ENCODE data around the gene MBNL3. TPM values are rescaled to one million over a fixed set of nuclear protein-coding genes. Genes with fewer than 3 reads are reported as not detected.
"Not testable (repeated sequence)": the region's sequence is repeated elsewhere in the genome, so short reads cannot be mapped to it uniquely, and the experiment has no call there.

The MBNL3 gene
- total RNA-seq, 1 donor from 2014 or later = 31.1 TPM

DNA sequence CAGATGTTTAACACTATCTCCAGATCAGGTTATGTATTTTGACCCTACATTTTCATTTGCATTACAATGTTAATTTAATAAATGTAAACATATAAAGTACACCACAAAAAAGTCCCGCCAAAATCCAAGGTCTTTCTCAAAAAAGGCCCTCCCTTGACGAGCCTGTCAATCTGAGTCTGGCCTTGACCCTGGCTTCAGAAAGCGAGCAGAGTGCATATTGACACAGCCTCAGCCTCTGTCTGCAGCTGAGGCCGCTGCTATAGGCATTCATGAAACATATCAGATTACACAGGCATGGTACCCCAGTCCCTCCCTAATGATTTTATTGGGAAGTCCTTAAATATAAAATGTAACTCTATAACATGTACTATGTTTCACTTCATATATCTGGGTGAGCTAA, 6.2 kb downstream of the MBNL3 start:
- DNase-seq = no peak
- intact Hi-C loops (cut with DNase I) = no loop called here
- no peak for ATAC-seq (ENCODE audit: poor library complexity)

DNA sequence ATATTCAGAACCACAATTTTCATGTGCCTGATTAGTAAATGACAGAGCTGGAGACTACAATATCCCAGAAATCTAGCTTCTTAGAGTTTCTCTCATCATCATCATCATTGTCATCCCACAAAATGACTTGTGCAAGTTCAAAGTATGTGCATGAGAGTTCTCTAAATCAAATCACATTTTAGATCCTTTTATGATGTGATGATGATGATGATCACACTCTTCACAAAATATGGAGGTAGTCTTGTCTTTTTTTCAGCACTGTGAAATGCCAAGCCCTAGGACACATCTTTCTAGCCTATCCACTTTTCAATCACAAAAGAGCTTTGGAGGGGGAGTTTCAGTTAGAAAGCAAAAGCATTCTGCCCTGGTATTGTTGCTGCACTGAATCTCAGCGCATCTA, 7.4 kb downstream of the MBNL3 start:
- DNase-seq (no peak), ATAC-seq (ENCODE audit: poor library complexity) (no peak)
- intact Hi-C loops (cut with DNase I) = no loop called here

DNA sequence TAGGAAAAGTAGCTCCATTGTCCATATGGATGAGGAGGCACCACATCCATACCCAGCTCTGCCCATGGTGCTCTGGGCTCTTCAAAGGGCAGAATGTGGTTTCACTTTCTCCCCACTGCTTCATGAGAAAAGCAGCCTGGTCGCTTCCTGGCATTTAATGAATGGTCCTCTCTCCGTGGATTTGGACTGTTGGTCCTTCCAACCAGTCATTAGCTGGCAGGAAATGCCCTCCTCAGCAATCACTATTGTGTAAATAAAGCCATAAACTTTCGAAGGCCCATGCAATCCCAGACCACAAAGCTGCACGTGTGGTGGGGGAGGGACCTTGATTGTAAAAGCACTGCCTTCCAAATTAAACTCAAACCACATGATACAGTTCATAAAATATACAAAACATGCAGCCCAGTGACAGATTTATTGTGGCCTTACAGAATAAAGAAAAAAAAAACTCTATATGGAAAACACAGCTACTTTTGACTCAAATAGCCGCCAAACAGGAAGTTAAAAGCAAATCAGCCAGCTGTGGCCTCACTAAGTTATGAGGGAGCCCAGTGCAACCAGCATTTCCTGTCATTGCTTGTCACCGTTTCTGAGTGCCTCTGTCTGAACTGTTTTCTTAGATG, 8.1 kb downstream of the MBNL3 start:
- intact Hi-C loops (cut with DNase I) = no loop called here
- DNase-seq (no peak), ATAC-seq (ENCODE audit: poor library complexity) (peak; percentile 61)

DNA sequence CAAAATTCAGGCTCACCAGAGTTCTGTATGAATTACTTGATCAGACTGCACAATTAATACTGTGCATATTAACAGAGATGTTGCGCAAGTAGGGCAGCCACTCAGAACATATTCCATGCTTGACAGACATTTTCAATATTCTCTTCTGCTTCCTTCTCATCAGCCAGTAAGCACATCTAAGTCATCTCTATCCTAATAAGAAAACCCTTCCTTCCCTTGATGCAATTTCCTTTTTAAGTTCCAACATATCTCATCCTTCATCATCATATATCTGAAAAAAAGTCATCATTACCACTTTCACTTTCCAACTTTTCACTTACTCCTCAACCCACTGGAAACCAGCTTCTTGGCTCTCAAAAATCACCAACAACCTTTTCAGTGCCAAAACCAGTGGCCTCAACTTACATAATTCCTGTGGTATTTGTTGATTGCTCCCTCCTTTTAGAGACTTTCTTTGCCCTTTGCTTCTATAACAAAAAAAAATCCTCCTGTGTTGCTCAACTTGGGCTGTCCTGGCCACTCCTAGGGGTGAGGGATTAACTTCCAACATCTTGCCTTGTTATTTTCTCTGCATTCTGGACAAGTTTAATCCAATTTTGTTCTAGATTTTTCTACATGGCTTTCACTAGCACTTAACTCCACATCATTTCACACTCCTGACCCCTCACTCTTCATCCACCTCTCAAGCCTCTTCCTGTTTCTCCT, 14.1 kb downstream of the MBNL3 start:
- intact Hi-C loops (cut with DNase I) = no loop called here
- DNase-seq = no peak
- no peak for ATAC-seq (ENCODE audit: poor library complexity)

DNA sequence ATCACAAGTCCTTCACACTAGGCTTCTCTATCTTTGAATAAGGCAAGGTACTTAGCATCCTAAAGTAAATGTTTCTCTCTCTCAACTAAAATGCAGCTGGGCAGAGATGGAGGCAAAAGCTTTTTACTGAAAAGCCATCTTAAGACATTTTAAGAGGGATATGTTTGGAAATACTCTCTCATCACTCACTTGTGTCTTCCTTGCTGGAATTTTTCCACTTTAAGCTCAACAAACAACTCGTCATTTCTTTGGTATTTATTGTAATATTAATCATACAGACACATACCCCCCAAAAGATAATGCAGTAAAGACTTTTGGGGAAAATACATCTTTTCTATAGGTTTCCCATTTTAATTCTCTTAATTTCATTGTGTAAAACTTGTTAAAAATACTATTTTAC, 16.4 kb downstream of the MBNL3 start:
- intact Hi-C loops (cut with DNase I) = no loop called here
- DNase-seq (no peak), ATAC-seq (ENCODE audit: poor library complexity) (no peak)

DNA sequence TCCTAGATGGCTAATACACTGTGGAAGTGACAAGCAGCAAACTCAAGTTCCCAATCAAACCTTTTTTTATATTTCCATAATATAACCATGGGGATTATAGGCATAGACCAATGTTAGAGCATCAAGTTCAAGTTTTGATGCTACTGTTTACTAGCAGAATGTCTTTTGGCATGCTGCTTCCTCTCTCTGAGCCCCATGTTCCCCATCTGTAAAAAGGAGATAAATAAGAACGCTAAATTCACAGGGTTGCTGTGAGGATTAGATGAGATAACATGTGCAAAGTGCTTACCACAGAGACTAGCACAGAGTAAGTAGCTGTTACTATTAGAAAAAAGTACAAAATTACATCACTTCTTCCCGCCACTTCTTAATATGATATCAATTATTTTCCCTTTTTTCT, 18.0 kb downstream of the MBNL3 start:
- ATAC-seq (ENCODE audit: poor library complexity) (no peak), DNase-seq (no peak)
- intact Hi-C loops (cut with DNase I) = no loop called here

DNA sequence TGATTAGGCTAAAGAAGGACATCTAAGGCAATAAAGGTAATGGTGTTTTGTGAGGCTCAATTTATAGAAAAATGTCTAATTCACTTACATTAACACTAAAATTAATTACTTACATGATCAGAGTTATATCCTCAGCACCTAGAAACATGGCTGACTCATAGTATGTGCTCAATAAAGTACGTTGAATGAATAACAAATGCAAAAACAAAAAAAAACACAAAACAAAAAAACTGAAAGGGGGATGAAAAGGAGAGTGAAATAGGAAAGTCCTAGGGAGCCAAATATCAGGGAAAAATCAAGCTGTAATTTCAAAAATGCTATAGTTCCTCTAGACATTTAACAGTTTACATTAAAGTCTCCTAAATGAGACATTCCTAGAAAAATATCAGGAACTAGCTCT, 18.7 kb downstream of the MBNL3 start:
- intact Hi-C loops (cut with DNase I) = no loop called here
- DNase-seq (no peak), ATAC-seq (ENCODE audit: poor library complexity) (no peak)

DNA sequence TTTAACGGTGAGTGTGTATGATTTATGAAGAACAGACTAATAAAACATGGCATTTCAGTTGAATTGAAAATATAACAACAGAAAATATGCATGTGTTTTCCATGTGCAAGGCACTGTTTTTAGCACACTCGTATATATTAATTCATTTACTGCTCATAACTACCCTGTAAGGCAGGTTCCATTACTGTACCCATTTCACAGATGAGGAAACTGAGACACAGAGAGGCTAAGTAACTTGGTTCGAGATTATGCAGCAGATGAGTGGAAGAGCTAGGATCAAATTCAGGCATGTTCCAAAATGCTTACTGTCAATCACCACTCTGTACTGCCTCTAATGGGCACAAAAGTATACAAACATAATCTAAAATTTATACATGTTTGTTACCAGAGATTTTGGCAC, 20.4 kb downstream of the MBNL3 start:
- intact Hi-C loops (cut with DNase I) = no loop called here
- DNase-seq = no peak
- no peak for ATAC-seq (ENCODE audit: poor library complexity)

DNA sequence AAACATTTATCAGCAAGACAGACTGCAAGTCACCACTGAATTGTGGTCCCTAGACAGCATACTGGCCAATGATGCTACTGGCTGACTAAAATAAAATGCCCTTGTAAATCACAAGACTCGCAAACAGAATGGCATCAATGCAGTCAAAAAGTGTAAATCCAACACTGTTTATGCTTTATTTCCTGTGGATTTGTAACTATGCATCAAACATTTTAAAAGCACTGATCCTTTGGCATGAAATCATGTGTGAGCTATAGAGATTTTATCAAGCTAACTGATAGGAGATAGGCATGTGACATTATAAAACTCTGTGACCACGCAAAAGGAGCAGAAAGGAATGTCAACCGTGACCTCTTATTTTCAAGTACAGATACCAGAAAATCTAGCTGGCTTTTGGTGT, 20.8 kb downstream of the MBNL3 start:
- intact Hi-C loops (cut with DNase I) = no loop called here
- ATAC-seq (ENCODE audit: poor library complexity) = no peak
- no peak for DNase-seq

DNA sequence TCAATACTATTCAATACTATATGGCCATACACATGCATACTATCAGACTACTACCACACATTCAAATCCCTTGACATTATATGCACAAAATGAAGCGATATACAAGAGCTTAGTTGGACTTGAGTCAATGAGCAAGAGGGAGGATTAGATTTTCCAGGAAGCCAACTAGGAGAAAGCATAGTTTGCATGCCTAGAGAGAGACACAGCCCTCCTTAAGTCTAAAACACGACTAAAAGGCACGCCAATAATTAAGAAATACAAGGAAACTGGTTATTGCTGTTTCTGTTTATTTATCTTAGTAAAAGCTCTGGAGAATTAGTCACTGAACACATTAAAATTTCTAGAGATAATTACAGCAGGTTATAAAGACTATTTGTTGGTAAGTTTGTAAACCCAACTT, 21.8 kb downstream of the MBNL3 start:
- intact Hi-C loops (cut with DNase I) = no loop called here
- ATAC-seq (ENCODE audit: poor library complexity) (no peak), DNase-seq (no peak)

DNA sequence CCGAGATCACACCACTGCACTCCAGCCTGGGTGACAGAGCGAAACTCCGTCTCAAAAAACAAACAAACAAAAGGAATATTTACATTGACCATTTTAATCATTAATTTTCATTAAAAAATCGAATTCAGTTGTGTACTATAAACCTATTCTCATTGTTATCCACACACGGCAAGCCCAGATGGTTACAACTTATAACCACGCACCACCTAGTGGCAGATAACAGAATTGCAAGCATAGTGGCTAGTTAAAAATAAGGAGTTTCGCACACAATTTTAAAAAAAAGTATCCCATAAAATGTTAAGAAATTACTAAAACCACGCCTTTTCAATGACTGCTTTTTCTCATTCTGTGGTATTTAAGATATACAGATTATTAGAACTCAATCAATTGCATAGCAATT, 25.4 kb downstream of the MBNL3 start:
- ATAC-seq (ENCODE audit: poor library complexity) (no peak), DNase-seq (no peak)
- intact Hi-C loops (cut with DNase I) = no loop called here

DNA sequence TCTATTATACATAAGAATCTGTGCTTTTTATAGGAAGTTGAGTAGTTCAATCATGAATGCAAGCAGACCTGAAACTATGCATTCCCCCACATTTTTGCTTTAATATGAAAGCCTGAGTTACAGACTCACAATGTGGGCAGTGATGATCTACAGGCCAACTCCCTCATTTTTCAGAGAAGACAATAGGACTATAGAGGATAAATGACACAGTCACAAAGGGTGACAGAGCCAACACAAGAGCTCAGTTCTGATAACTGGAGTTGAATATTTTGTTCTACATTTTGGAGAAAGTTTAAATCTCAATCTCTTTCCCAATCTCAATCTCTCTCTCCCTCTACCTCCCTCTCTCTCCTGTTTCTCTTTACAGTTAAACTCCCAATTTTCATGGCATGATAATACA, 27.0 kb downstream of the MBNL3 start:
- no peak for DNase-seq
- intact Hi-C loops (cut with DNase I) = no loop called here
- no peak for ATAC-seq (ENCODE audit: poor library complexity)

DNA sequence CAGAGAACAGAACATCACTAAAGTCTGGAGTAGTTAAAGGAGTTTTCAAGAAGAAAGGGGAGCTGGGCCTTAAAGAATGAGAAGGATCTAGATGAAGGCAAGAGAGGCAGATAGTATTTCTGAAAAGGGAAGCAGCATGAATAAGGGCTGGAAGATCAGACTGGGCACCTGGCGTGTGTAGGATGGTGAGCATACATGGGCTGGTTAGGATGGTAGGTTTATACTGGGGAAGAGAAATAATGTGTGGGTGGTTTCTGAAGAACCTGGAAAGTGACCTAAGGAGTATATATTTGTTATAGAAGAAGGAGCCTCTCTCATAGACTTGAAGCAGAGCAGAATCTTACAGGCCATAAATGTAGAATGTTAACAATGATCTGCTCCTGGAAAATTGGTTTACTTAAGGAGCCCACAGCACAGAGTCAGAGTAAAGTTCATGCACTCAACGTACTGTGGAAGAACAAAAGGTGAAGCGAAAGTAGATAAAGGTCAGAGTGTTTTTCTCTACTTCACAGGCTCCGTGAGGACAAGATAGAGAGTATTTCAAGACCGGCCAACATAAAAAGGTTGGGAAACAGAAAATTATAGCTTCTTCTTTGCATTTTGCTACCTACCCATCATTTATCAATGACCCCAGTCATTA, 35.8 kb downstream of the MBNL3 start:
- no peak for DNase-seq
- no peak for ATAC-seq (ENCODE audit: poor library complexity)
- intact Hi-C loops (cut with DNase I) = no loop called here

DNA sequence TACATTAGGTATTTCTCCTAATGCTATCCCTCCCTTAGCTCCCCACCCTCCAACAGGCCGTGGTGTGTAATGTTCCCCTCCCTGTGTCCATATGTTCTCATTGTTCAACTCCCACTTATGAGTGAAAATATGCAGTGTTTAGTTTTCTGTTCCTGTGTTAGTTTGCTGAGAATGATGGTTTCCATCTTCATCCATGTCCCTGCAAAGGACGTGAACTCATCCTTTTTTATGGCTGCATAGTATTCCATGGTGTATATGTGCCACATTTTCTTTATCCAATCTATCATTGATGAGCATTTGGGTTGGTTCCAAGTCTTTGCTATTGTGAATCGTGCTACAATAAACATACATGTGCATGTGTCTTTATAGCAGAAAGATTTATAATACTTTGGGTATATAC, 42.9 kb downstream of the MBNL3 start:
- intact Hi-C loops (cut with DNase I); ATAC-seq (ENCODE audit: poor library complexity); DNase-seq: not testable (repeated sequence)

DNA sequence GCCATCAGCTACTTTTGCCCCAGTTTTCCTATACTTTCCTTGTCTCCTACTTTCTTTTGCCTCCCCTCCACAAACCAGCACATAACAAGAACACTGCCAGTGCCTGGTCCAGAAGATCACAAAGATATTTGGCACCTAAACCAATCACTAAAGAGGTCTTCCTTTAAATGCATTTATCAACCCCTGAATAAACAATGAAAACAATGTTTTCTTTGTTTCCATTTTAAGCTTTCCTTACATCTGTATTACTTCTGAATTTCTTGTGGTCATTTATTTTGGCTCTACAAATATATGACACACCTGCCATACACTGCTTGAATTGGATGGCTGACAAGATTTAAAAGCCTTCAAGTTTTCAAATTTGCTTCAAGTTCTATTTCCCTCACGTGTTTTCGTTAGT, 43.9 kb downstream of the MBNL3 start:
- no peak for DNase-seq
- ATAC-seq (ENCODE audit: poor library complexity) = no peak

DNA sequence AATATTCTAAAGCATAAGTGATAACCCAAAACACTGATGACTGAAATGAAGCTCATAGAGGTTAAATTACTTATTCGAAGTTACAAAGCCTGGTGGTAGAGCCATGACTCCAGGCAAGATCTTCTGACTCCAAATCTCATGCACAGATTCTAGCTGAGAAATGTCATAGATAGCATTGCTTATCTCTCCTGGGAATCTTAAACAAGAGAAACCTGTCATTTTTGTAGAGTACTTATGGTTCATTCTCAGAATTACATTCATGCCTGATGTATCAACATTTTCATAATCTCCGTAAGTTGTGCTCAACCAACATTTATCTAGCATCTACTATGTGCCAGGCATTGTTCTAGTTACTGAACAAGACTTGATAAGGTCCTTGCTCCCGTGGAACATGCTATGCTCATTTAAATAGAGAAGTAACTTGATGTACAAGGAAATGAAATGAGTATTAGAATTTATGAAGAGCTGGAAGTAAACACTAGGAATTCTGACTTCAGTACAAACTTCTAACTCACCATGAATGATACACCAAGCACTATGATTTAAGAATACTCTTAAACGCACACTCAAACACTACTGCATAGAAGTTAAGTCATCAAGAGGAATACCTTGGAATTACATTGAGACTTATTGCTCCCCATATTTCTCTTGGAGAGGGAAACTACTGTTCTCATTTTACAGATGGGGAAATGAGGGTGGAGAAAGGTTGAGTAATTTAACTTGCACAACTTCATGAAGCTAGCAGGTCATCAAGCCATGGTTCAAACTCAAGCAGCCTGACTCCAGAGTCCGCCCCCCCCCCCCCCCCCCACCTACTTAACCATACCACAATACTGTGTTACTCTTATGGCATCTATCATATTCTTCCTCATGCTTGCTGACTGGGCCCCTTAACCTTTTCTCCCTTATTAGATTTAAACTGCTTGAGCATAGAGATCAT, 45.4 kb downstream of the MBNL3 start:
- ATAC-seq (ENCODE audit: poor library complexity) (no peak), DNase-seq (no peak)
- intact Hi-C loops (cut with DNase I) = no loop called here

More for the DNA sequence above, 43.9 kb downstream of the MBNL3 start:
- intact Hi-C loops (cut with DNase I) = no loop called here

DNA sequence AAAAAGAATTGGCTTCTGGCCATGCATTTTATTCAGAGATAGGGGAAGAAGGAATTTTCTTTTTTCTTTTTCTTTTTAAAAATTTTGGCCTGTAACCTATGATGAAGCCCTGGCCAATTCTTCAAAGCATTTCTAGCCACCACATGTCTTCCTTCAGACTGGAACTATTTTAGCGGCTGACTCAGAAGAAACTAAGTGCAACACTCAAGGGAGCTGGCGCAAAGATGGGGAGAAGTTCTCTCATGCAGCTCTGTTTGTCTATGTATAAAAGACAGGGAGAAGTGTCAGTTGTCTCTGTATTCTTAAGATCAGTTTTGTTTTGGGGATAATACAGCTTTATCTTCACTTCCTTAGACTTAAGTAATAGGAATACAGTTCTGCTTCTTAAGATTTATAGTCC, 46.1 kb downstream of the MBNL3 start:
- ATAC-seq (ENCODE audit: poor library complexity) = peak; percentile 43
- intact Hi-C loops (cut with DNase I) = no loop called here

DNA sequence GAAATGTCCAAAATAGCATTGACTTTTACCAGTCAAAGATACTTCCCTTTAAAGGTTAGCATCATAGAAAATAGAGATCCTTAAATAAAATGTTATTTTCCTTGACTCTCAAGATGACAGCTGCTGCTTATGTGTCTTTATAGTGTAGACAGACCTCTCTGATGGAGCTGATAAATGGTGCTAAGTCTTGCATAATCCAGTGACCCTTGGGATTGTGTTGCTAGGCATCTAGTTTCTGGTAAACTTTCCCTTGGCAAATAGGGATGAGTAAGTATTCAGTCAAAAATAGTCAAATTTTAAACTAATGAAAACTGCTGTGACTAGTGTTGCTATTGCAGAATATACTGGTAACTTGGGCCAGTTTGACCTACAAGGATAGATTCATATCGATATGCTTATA, 53.6 kb downstream of the MBNL3 start:
- intact Hi-C loops (cut with DNase I) = no loop called here
- ATAC-seq (ENCODE audit: poor library complexity) = no peak

More for the DNA sequence above, 46.1 kb downstream of the MBNL3 start:
- DNase-seq = no peak

DNA sequence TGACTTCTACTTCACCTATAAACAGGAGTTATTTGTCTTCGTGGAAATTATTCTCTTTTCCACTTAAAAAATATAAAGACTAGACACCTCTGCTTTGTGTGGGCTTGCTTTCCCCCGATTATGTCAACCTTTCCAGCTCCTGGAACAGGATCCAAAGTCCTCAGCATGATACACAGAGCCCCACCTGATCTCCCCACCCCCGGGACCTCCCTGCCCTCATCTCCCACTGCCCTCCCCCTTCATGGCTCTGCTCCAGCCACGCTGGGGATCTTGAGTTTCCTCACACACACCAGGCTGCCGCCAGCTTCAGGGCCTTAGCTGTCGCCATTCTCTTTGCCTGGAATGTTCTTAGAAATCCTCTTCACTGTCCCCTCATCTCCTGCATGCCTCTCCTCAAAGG, 55.3 kb downstream of the MBNL3 start:
- DNase-seq (no peak), ATAC-seq (ENCODE audit: poor library complexity) (no peak)
- intact Hi-C loops (cut with DNase I) = no loop called here

More for the DNA sequence above, 53.6 kb downstream of the MBNL3 start:
- no peak for DNase-seq
